ENCODE results near the gene PLTP.

DNA sequence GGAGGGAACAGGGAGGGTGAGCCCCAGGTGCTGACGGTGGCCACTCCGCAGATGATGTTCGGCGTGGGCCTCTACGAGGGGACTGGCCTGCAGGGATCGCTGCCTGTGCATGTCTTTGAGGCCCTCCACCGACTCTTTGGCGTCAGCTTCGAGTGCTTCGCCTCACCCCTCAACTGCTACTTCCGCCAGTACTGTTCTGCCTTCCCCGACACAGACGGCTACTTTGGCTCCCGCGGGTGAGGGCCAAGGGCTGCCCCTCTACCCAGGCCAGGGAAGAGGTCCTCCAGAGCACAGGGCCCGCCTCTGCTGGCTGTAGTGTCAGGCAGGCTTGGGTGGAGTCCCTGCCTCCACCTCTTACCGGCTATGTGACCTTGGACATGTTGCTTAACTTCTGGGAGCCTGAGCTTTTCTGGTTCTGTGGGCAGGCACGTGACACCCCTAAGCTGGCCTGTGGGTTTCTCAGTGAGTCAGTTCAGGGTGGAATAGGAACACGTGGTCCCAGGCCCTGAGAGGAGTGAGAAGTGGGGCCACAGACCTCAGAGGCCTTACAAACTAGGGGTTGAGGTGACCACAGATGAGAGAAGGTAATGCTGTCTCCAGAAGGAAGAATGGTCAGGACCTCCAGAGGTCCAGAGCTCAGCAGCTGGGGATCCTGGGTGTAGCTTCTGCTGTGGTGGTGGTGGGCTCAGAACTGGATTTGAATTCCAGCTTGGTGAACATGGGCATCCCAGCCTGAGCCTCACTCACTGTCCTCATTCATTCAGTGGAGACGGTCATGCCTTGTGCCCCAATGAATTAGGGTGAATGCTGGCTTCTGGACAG, 34.4 kb upstream of the PLTP start:
- TF ChIP-seq, protein P1, sequence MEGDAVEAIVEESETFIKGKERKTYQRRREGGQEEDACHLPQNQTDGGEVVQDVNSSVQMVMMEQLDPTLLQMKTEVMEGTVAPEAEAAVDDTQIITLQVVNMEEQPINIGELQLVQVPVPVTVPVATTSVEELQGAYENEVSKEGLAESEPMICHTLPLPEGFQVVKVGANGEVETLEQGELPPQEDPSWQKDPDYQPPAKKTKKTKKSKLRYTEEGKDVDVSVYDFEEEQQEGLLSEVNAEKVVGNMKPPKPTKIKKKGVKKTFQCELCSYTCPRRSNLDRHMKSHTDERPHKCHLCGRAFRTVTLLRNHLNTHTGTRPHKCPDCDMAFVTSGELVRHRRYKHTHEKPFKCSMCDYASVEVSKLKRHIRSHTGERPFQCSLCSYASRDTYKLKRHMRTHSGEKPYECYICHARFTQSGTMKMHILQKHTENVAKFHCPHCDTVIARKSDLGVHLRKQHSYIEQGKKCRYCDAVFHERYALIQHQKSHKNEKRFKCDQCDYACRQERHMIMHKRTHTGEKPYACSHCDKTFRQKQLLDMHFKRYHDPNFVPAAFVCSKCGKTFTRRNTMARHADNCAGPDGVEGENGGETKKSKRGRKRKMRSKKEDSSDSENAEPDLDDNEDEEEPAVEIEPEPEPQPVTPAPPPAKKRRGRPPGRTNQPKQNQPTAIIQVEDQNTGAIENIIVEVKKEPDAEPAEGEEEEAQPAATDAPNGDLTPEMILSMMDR (IDR thresholded peaks at IDR 0.05 in 4 of 5, conservative IDR thresholded peaks at IDR 0.05 in 1 of 5): no peak
- peak in 1 of 2 donors; percentile 57 for TF ChIP-seq POLR2A (IDR thresholded peaks at IDR 0.05)

Measured in gastrocnemius medialis (tissue), 4 donors.